ENCODE data around the gene LATS1. TPM values are rescaled to one million over a fixed set of nuclear protein-coding genes. Genes with fewer than 3 reads are reported as not detected.

Gene LATS1
- total RNA-seq, 1 donor from 2014 or later = 25.3 TPM

- H3K36me3 Mint-ChIP-seq (ENCODE audit: low read depth, unreplicated experiment) = peaks cover 9% of the 10 kb centered on the region
- no peak for DNase-seq (ENCODE audit: low spot score)
- H3K4me1 Mint-ChIP-seq (ENCODE audit: unreplicated experiment) = no peaks in the 10 kb centered on the region
- H3K4me3 Mint-ChIP-seq (ENCODE audit: unreplicated experiment) = no peak overlapping the region
- H3K27me3 Mint-ChIP-seq (ENCODE audit: unreplicated experiment) = no peaks in the 10 kb centered on the region
- H3K27ac Mint-ChIP-seq (ENCODE audit: unreplicated experiment) = no peak overlapping the region
- TF ChIP-seq CTCF (IDR thresholded peaks at IDR 0.05; ENCODE audit: unreplicated experiment) = no peak
- H3K9me3 Mint-ChIP-seq (ENCODE audit: unreplicated experiment) = no peaks in the 10 kb centered on the region
Measured at GRCh38 chr6:149615805-149616204, 102.1 kb downstream of the LATS1 start.

GRCh38 chr6:149614337-149614736 is 103.6 kb downstream of the LATS1 start:
- no peak for DNase-seq (ENCODE audit: low spot score)
- H3K27me3 Mint-ChIP-seq (ENCODE audit: unreplicated experiment) = no peaks in the 10 kb centered on the region
- no peaks in the 10 kb centered on the region for H3K4me1 Mint-ChIP-seq (ENCODE audit: unreplicated experiment)
- H3K36me3 Mint-ChIP-seq (ENCODE audit: low read depth, unreplicated experiment) = no peaks in the 10 kb centered on the region
- H3K9me3 Mint-ChIP-seq (ENCODE audit: unreplicated experiment) = no peaks in the 10 kb centered on the region
- no peak overlapping the region for H3K27ac Mint-ChIP-seq (ENCODE audit: unreplicated experiment)
- TF ChIP-seq CTCF (IDR thresholded peaks at IDR 0.05; ENCODE audit: unreplicated experiment) = no peak
- H3K4me3 Mint-ChIP-seq (ENCODE audit: unreplicated experiment) = no peak overlapping the region

- no peak overlapping the region for H3K4me3 Mint-ChIP-seq (ENCODE audit: unreplicated experiment)
- H3K27me3 Mint-ChIP-seq (ENCODE audit: unreplicated experiment) = no peaks in the 10 kb centered on the region
- no peak for DNase-seq (ENCODE audit: low spot score)
- H3K36me3 Mint-ChIP-seq (ENCODE audit: low read depth, unreplicated experiment) = no peaks in the 10 kb centered on the region
- no peak for TF ChIP-seq CTCF (IDR thresholded peaks at IDR 0.05; ENCODE audit: unreplicated experiment)
- no peaks in the 10 kb centered on the region for H3K4me1 Mint-ChIP-seq (ENCODE audit: unreplicated experiment)
- no peaks in the 10 kb centered on the region for H3K9me3 Mint-ChIP-seq (ENCODE audit: unreplicated experiment)
- no peak overlapping the region for H3K27ac Mint-ChIP-seq (ENCODE audit: unreplicated experiment)
Measured at GRCh38 chr6:149608381-149608982, 109.4 kb downstream of the LATS1 start.

Other genes starting within 250 kb of the LATS1 start
- gene ZC3H12D, start 233.1 kb downstream of the LATS1 start, total RNA-seq (ENCODE audit: unreplicated experiment) = 0.72 TPM
- 25.5 TPM for gene PPIL4, start 172.1 kb downstream of the LATS1 start, total RNA-seq (ENCODE audit: unreplicated experiment)
- 32.2 TPM for gene GINM1, start 151.7 kb downstream of the LATS1 start, total RNA-seq (ENCODE audit: unreplicated experiment)
- 12.5 TPM for gene KATNA1, start 69.4 kb downstream of the LATS1 start, total RNA-seq (ENCODE audit: unreplicated experiment)
- gene NUP43, start 28.4 kb upstream of the LATS1 start, total RNA-seq (ENCODE audit: unreplicated experiment) = 54.4 TPM
- 58.5 TPM for gene PCMT1, start 31.6 kb upstream of the LATS1 start, total RNA-seq (ENCODE audit: unreplicated experiment)
- 51.7 TPM for gene LRP11, start 146.3 kb upstream of the LATS1 start, total RNA-seq (ENCODE audit: unreplicated experiment)
- gene RAET1E, start 180.0 kb upstream of the LATS1 start, total RNA-seq (ENCODE audit: unreplicated experiment) = 0.28 TPM
- 3.8 TPM for gene RAET1G, start 205.0 kb upstream of the LATS1 start, total RNA-seq (ENCODE audit: unreplicated experiment)
- gene ULBP2, start 223.9 kb upstream of the LATS1 start, total RNA-seq (ENCODE audit: unreplicated experiment) = 9.9 TPM
- gene ULBP1, start 245.8 kb upstream of the LATS1 start, total RNA-seq (ENCODE audit: unreplicated experiment) = 24.8 TPM

Measured in endothelial cell (in vitro differentiated cells).